Natural killer cell (primary cell): ENCODE data around the gene STK24. TPM values are rescaled to one million over a fixed set of nuclear protein-coding genes. Genes with fewer than 3 reads are reported as not detected.
A peak's percentile ranks its signal among the peaks of the same experiment; 100 is the strongest.

Experiments used
- ATAC-seq, 3 donors: fragments of 150-1000 bp in 2 of 3; fragments of 200-7000 bp in 1 of 3; cut with Tn5 transposase; 1 replicate in 1 of 3; 2 replicates in 2 of 3; pipeline ENCODE4 v1.10.0; 2021; ENCODE audit warnings: mild to moderate bottlenecking in 2 of 3, moderate library complexity in 2 of 3
- DNase-seq, 2 donors: peaks; one replicate each; pipeline versions ENCODE4 v3.0.0 to v3.0.0-alpha.2; 2013 to 2021; ENCODE audit warnings: mixed read lengths in 1 of 2
- H3K27ac ChIP-seq: one replicate; pipeline ENCODE4 v1.5.1; 2013; ENCODE audit warnings: mild to moderate bottlenecking, low read length
- H3K27me3 ChIP-seq: one replicate; pipeline ENCODE4 v1.6.1; 2013; ENCODE audit warnings: low read length; ENCODE audit not compliant: control insufficient read depth, insufficient read depth
- H3K36me3 ChIP-seq: one replicate; pipeline ENCODE4 v1.6.1; 2013; ENCODE audit warnings: low read length; ENCODE audit not compliant: control insufficient read depth, insufficient read depth
- H3K4me1 ChIP-seq: one replicate; pipeline ENCODE4 v1.6.1; 2013; ENCODE audit warnings: low read length; ENCODE audit not compliant: control insufficient read depth, insufficient read depth
- H3K4me3 ChIP-seq: one replicate; pipeline ENCODE4 v1.5.1; 2013; ENCODE audit warnings: low read length
- H3K9me3 ChIP-seq: one replicate; pipeline ENCODE4 v1.6.1; 2013; ENCODE audit warnings: low read length; ENCODE audit not compliant: control insufficient read depth, insufficient read depth
- H3K27ac Mint-ChIP-seq, 2 donors: one replicate each; pipeline ENCODE4 v1.8.0; 2022; ENCODE audit warnings: mild to moderate bottlenecking in 2 of 2, mixed read lengths in 2 of 2, moderate library complexity in 1 of 2
- H3K27me3 Mint-ChIP-seq, 2 donors: one replicate each; pipeline ENCODE4 v1.8.0; 2022; ENCODE audit warnings: low read depth in 2 of 2, mixed read lengths in 2 of 2
- H3K36me3 Mint-ChIP-seq: one replicate; pipeline ENCODE4 v1.8.0; 2022; ENCODE audit warnings: mixed read lengths
- H3K4me1 Mint-ChIP-seq, 2 donors: one replicate each; pipeline ENCODE4 v1.8.0; 2022; ENCODE audit warnings: mixed read lengths in 2 of 2
- H3K4me3 Mint-ChIP-seq: one replicate; pipeline ENCODE4 v1.8.0; 2022; ENCODE audit warnings: mild to moderate bottlenecking, moderate library complexity, mixed read lengths
- H3K9me3 Mint-ChIP-seq, 2 donors: one replicate each; pipeline ENCODE4 v1.8.0; 2022; ENCODE audit warnings: mixed read lengths in 2 of 2
- CTCF ChIP-seq: fragments of 200-600 bp; IDR thresholded peaks from one replicate; pipeline ENCODE4 v1.8.0; 2022; ENCODE audit warnings: antibody characterized with exemption
- WGBS: methylation state at CpG from one replicate; pipeline ENCODE4 v1.1.7; 2013; ENCODE audit warnings: missing lambda C conversion rate; ENCODE audit not compliant: insufficient coverage; 5-methylcytosine and 5-hydroxymethylcytosine counted together
- intact Hi-C: fragments of 100-400 bp; cut with micrococcal nuclease; formaldehyde crosslinking; loops from one replicate; pipeline ENCODE4 v1.14.2; 2022
- total RNA-seq, 4 donors: library from RNA; stranded (reverse); fragments of 120-200 nt in 1 of 4; gene quantifications; one replicate each; pipeline versions ENCODE4 v1.2.3 to v1.2.4, GENCODE V29; 2013 to 2022

The STK24 gene
- total RNA-seq, 3 donors from 2014 or later (not counting 1 experiment from before 2014, with no cell fraction given), result 64.5 to 78.4 (median 70.4) TPM

GRCh38 chr13:98505217-98505616, 71.7 kb downstream of the STK24 start:
- Mint-ChIP-seq H3K27me3 (peaks cover 24 to 48% of the 10 kb centered on the region in 2 donors), H3K4me3 (peak overlapping the region; percentile 55), H3K4me1 (peaks cover 60 to 91% of the 10 kb centered on the region in 2 donors), H3K27ac (peak overlapping the region in 1 of 2 donors; percentile 73), H3K36me3 (no peaks in the 10 kb centered on the region), H3K9me3 (no peaks in the 10 kb centered on the region)
- no peak for ATAC-seq
- intact Hi-C loops, result no loop called here
- DNase-seq, result peak in 1 of 2 donors; percentile 31
- TF ChIP-seq CTCF, result no peak
- no peak overlapping the region for H3K27ac ChIP-seq
- H3K4me3 ChIP-seq, result no peak overlapping the region
- no peaks in the 10 kb centered on the region for H3K36me3 ChIP-seq
- H3K4me1 ChIP-seq, result peaks cover 36% of the 10 kb centered on the region
- H3K9me3 ChIP-seq, result no peaks in the 10 kb centered on the region
- WGBS, result 96% methylated on average over 2 of the region's 2 CpGs
- H3K27me3 ChIP-seq, result peaks cover 5% of the 10 kb centered on the region

- peak; percentile 86 to 97 (median 87) for ATAC-seq
- Histone ChIP-seq H3K4me3 (no peak overlapping the region), H3K27ac (no peak overlapping the region), H3K4me1 (peaks cover 29% of the 10 kb centered on the region), H3K36me3 (no peaks in the 10 kb centered on the region), H3K9me3 (no peaks in the 10 kb centered on the region), H3K27me3 (peaks cover 5% of the 10 kb centered on the region)
- peak overlapping the region; percentile 34 to 57 for H3K27ac Mint-ChIP-seq
- peaks cover 24 to 48% of the 10 kb centered on the region in 2 donors for H3K27me3 Mint-ChIP-seq
- peaks cover 6% of the 10 kb centered on the region for H3K36me3 Mint-ChIP-seq
- intact Hi-C loops, result loop anchor here (5.0 kb wide), 1 partner anchor 73 kb away; the partner anchor contains the start of gene STK24
- 49% methylated on average over 12 of the region's 12 CpGs for WGBS
- H3K4me3 Mint-ChIP-seq, result peak overlapping the region; percentile 62
- TF ChIP-seq CTCF, result no peak
- H3K9me3 Mint-ChIP-seq, result no peaks in the 10 kb centered on the region
- peak; percentile 43 to 60 for DNase-seq
- H3K4me1 Mint-ChIP-seq, result peaks cover 52 to 88% of the 10 kb centered on the region in 2 donors
Measured at GRCh38 chr13:98504371-98504963, 72.4 kb downstream of the STK24 start.

GRCh38 chr13:98504029-98504351, 72.9 kb downstream of the STK24 start:
- H3K27ac ChIP-seq, result no peak overlapping the region
- peaks cover 28% of the 10 kb centered on the region for H3K4me1 ChIP-seq
- DNase-seq (no peak), ATAC-seq (no peak)
- no peak overlapping the region for H3K4me3 ChIP-seq
- Mint-ChIP-seq H3K36me3 (peaks cover 7% of the 10 kb centered on the region), H3K9me3 (no peaks in the 10 kb centered on the region), H3K4me3 (peak overlapping the region; percentile 62), H3K27me3 (peaks cover 24 to 48% of the 10 kb centered on the region in 2 donors), H3K4me1 (peaks cover 48 to 83% of the 10 kb centered on the region in 2 donors), H3K27ac (peak overlapping the region; percentile 34 to 57)
- no peak for TF ChIP-seq CTCF
- no peaks in the 10 kb centered on the region for H3K9me3 ChIP-seq
- WGBS, result 83% methylated on average over 1 of the region's 1 CpG
- H3K27me3 ChIP-seq, result peaks cover 5% of the 10 kb centered on the region
- intact Hi-C loops, result loop anchor here (5.0 kb wide), 1 partner anchor 73 kb away; the partner anchor contains the start of gene STK24
- H3K36me3 ChIP-seq, result peaks cover 3% of the 10 kb centered on the region
